Measurements from ENCODE around the gene BCAS3.
"Not testable (repeated sequence)": the region's sequence is repeated elsewhere in the genome, so short reads cannot be mapped to it uniquely, and the experiment has no call there.

Gene BCAS3

DNA sequence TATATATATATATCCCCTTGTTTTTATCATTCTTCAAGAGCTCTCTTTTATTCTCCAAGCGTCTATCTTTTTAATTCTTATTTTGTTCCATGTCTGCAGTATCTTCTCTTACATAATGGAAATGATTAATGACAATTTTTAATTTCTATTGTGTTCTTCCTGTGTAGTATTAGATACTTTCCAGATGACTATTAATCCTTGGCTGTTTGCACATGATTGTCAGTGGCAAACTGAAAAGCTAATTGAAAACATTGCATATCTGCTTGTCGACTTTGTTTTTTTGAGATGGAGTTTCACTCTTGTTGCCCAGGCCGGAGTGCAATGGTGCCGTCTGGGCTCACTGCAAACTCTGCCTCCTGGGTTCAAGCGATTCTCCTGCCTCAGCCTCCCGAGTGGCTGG, 124.7 kb downstream of the BCAS3 start:
- DNase-seq, result no peak

DNA sequence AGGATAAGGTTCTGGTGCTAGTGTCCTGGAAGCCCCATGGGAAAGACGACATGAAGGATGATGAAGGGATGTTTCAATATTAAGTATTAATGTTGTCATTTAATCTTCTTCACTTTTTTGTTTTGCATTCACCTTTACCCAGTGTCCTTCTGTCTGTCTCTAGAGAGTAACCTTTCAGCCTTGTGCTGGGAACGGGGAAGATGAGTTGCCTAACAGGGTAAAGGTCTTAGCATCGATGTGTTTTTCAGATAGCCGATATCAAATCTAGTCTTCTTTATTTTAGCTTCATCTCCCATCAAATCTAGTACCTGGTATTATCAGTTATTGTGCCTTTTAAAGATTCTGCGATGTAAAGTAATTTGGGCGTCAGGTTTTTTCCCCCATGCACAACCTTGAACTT, 125.4 kb downstream of the BCAS3 start:
- DNase-seq, result no peak

DNA sequence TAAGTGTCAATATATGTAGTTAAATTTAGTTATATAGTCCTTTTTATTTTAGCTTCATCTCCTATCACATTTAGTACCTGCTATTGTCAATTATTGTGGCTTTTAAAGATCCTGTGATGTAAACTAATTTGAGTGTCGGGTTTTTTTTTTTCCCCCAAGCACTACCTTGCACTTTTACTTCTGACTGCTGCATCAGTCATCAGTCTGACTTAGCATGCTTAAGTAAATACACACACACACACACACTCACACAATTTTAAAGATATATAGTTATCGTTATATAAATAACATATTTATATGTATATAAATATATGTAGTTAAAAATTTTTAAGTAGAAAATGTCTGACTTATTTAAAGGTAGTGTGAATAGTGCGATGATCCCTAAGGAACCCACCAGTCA, 127.2 kb downstream of the BCAS3 start:
- DNase-seq, result no peak

GRCh38 chr17:60809421-60809820, 131.8 kb downstream of the BCAS3 start:
- DNase-seq, result no peak

DNA sequence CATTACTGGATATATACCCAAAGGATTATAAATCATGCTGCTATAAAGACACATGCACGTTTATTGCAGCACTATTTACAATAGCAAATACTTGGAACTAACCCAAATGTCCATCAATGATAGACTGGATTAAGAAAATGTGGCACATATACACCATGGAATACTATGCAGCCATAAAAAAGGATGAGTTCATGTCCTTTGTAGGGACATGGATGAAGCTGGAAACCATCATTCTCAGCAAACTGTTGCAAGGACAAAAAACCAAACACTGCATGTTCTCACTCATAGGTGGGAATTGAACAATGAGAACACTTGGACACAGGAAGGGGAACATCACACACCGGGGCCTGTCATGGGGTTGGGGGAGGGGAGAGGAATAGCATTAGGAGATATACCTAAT, 137.3 kb downstream of the BCAS3 start:
- DNase-seq, result not testable (repeated sequence)

GRCh38 chr17:60817192-60817591, 139.5 kb downstream of the BCAS3 start:
- DNase-seq, result no peak

GRCh38 chr17:60819447-60820130, 141.9 kb downstream of the BCAS3 start:
- no peak for DNase-seq

DNA sequence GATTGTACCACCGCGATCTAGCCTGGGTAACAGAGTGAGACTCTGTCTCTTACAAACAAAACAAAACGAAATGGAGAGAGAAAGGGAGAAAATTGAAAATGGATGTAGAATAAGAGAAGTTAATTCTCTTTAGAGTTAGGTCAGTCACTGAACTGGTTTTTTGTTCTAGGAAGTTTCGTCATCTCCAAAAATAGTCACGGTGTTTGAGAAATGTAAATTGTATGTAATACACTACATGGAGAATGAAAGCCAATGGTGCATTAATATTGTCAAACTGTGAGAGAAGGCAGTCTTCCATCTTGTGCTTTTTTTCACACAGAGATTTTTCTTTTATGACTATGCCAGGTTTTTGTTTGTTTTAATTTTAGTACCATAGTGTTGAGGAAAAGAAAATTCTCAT, 145.9 kb downstream of the BCAS3 start:
- DNase-seq, result no peak

GRCh38 chr17:60825351-60825750, 147.7 kb downstream of the BCAS3 start:
- DNase-seq, result no peak

- DNase-seq, result no peak
These were observed 150.3 kb downstream of the BCAS3 start for GRCh38 chr17:60827943-60828342.

DNA sequence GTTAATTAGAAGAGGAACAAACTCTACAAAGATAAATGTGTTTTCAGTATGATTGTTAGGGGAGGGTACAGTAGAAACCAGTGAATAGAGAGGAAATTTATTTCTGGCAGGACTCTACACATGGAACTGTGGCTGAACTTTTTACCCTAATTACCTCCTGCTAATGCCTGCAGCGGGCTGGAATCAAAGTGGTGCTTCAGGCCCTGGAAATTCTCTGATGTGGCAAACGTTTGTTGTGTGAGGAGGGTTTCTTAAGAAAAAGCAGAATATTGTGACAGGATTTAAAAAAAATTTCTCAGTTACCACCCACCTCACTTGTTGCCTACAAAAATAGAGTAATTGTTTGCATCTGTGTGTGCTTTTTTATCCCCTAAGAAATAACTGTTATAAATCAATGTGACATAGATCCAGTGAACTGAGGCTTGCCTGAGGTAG, 154.5 kb downstream of the BCAS3 start:
- DNase-seq, result no peak

GRCh38 chr17:60832631-60833030, 155.0 kb downstream of the BCAS3 start:
- DNase-seq, result no peak

- no peak for DNase-seq
These were observed 162.8 kb downstream of the BCAS3 start for GRCh38 chr17:60840456-60840855.

- no peak for DNase-seq
These were observed 167.4 kb downstream of the BCAS3 start for GRCh38 chr17:60845012-60845411.

GRCh38 chr17:60846175-60846574, 168.5 kb downstream of the BCAS3 start:
- no peak for DNase-seq

DNA sequence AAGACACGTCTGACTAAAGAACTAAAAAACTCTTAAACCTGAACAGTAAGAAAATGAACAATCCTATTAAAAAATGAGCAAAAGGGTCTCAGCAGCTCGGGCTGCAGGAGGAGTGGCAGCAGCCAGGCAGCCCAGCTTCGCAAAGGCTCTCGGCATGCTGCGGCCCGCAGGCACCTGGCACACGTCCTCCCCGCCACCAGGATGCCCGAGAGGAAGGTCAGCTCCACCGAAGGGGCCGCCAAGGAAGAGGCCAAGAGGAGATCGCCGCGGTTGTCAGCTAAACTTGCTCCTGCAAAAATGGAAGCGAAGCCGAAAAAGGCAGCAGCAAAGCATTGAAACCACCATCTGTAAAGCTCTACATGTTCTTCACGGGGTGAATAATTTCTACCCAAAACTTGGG, 173.5 kb downstream of the BCAS3 start:
- no peak for DNase-seq

DNA sequence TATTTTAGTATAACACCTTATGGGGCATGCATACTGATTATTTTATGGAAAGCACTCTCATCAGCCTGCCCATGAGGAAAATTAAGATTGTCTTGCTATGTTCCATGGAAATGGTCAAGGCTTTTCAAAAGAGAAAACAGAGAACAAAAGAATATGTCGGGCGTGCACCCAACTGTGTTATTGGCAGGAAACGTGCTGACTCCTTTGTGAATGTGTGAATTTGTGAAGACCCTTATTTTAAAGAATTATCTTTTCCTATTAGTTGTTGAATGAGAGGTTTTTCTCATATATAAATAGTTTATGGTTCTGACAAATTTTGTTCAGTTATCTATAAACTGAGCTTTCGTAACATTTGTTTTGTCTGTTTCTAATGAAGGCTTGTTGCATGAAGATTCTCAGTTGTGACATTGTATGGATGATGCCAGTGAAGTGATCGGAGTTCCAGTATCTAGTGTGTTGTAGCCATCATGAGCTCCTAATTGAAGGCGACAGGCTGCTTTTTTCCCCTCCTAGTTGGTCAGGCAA, 180.0 kb downstream of the BCAS3 start:
- DNase-seq, result no peak

GRCh38 chr17:60862482-60862881, 184.8 kb downstream of the BCAS3 start:
- no peak for DNase-seq

- DNase-seq, result no peak
These were observed 186.4 kb downstream of the BCAS3 start for GRCh38 chr17:60863892-60864707.

DNA sequence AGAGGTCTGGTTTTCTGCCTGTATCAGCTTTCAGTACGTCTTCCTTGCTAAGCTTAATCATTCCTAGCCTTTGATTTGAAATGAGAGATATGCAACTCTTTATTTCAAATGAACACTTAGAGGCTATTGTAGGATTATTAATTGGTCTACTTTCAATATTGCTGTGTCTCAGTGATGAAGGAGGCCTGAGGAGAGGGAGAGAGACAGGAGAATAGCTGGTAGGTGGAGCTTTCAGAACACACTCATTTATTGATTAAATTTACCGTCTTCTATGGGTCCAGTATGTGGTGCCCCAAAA, 187.0 kb downstream of the BCAS3 start:
- DNase-seq, result no peak

GRCh38 chr17:60874772-60875171, 197.1 kb downstream of the BCAS3 start:
- no peak for DNase-seq

DNA sequence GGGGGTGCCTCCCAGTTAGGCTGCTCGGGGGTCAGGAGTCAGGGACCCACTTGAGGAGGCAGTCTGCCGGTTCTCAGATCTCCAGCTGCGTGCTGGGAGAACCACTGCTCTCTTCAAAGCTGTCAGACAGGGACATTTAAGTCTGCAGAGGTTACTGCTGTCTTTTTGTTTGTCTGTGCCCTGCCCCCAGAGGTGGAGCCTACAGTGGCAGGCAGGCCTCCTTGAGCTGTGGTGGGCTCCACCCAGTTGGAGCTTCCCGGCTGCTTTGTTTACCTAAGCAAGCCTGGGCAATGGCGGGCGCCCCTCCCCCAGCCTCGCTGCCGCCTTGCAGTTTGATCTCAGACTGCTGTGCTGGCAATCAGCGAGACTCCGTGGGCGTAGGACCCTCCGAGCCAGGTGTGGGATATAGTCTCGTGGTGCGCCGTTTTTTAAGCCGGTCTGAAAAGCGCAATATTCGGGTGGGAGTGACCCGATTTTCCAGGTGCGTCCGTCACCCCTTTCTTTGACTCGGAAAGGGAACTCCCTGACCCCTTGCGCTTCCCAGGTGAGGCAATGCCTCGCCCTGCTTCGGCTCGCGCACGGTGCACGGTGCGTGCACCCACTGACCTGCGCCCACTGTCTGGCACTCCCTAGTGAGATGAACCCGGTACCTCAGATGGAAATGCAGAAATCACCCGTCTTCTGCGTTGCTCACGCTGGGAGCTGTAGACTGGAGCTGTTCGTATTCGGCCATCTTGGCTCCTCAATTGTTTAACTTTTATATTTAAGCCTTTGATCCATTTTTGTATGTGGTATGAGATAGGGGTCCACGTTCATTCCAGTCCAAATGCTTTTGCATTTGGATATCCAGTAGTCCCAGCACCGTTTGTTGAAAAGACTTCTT, 209.3 kb downstream of the BCAS3 start:
- not testable (repeated sequence) for DNase-seq

GRCh38 chr17:60887614-60888028, 210.0 kb downstream of the BCAS3 start:
- DNase-seq, result no peak

Data from activated CD4-positive, alpha-beta T cell treated with anti-CD3 and anti-CD28 coated beads, Interleukin-2, amount 50 U/mL, for 4 hours (primary cell).